ENCODE measurements around the gene DOCK8. TPM values are rescaled to one million over a fixed set of nuclear protein-coding genes. Genes with fewer than 3 reads are reported as not detected.

DOCK8 gene
- total and polyA plus RNA-seq, 2 donors from 2014 or later: 5.0 to 46.5 TPM

- Histone ChIP-seq H3K9me3 (ENCODE audit: control insufficient read depth in 2 of 3, insufficient read depth in 1 of 3, low read length in 3 of 3) (no peaks in the 10 kb centered on the region), H3K27me3 (ENCODE audit: control insufficient read depth, insufficient read depth, low read length) (no peaks in the 10 kb centered on the region), H3K4me1 (ENCODE audit: control insufficient read depth in 2 of 3, insufficient read depth in 2 of 3, low read depth in 1 of 3, low read length in 3 of 3) (no peaks in the 10 kb centered on the region), H3K4me3 (ENCODE audit: low read length in 3 of 3) (no peak overlapping the region), H3K27ac (ENCODE audit: low read depth in 2 of 2, low read length in 2 of 2) (no peak overlapping the region), H3K36me3 (ENCODE audit: control insufficient read depth in 2 of 3, insufficient read depth in 3 of 3, low read length in 3 of 3) (peaks cover 0 to 2% (median 0%) of the 10 kb centered on the region in 3 donors), H3K9ac (ENCODE audit: low read length in 3 of 3) (no peak overlapping the region)
- FAIRE-seq (no peak), DNase-seq (no peak)
- TF ChIP-seq CTCF (IDR thresholded peaks at IDR 0.05; ENCODE audit: borderline replicate concordance, extremely low read depth, insufficient read depth): no peak
- intact Hi-C loops (cut with DNase I): no loop called here
Measured at GRCh38 chr9:389159-389558, 174.5 kb downstream of the DOCK8 start.

GRCh38 chr9:389758-390157, 175.1 kb downstream of the DOCK8 start:
- DNase-seq (no peak), FAIRE-seq (no peak)
- H3K9ac ChIP-seq (ENCODE audit: low read length in 3 of 3): no peak overlapping the region
- no peak overlapping the region for H3K4me3 ChIP-seq (ENCODE audit: low read length in 3 of 3)
- peaks cover 0 to 2% (median 0%) of the 10 kb centered on the region in 3 donors for H3K36me3 ChIP-seq (ENCODE audit: control insufficient read depth in 2 of 3, insufficient read depth in 3 of 3, low read length in 3 of 3)
- no peak for TF ChIP-seq CTCF (IDR thresholded peaks at IDR 0.05; ENCODE audit: borderline replicate concordance, extremely low read depth, insufficient read depth)
- intact Hi-C loops (cut with DNase I): no loop called here
- no peaks in the 10 kb centered on the region for H3K27me3 ChIP-seq (ENCODE audit: control insufficient read depth, insufficient read depth, low read length)
- H3K27ac ChIP-seq (ENCODE audit: low read depth in 2 of 2, low read length in 2 of 2): no peak overlapping the region
- no peaks in the 10 kb centered on the region for H3K4me1 ChIP-seq (ENCODE audit: control insufficient read depth in 2 of 3, insufficient read depth in 2 of 3, low read depth in 1 of 3, low read length in 3 of 3)
- H3K9me3 ChIP-seq (ENCODE audit: control insufficient read depth in 2 of 3, insufficient read depth in 1 of 3, low read length in 3 of 3): no peaks in the 10 kb centered on the region

- Histone ChIP-seq H3K36me3 (ENCODE audit: control insufficient read depth in 2 of 3, insufficient read depth in 3 of 3, low read length in 3 of 3) (no peaks in the 10 kb centered on the region), H3K4me3 (ENCODE audit: low read length in 3 of 3) (no peak overlapping the region), H3K27me3 (ENCODE audit: control insufficient read depth, insufficient read depth, low read length) (no peaks in the 10 kb centered on the region), H3K4me1 (ENCODE audit: control insufficient read depth in 2 of 3, insufficient read depth in 2 of 3, low read depth in 1 of 3, low read length in 3 of 3) (no peaks in the 10 kb centered on the region), H3K9ac (ENCODE audit: low read length in 3 of 3) (no peak overlapping the region), H3K9me3 (ENCODE audit: control insufficient read depth in 2 of 3, insufficient read depth in 1 of 3, low read length in 3 of 3) (no peaks in the 10 kb centered on the region), H3K27ac (ENCODE audit: low read depth in 2 of 2, low read length in 2 of 2) (no peak overlapping the region)
- intact Hi-C loops (cut with DNase I): no loop called here
- FAIRE-seq (no peak), DNase-seq (no peak)
- no peak for TF ChIP-seq CTCF (IDR thresholded peaks at IDR 0.05; ENCODE audit: borderline replicate concordance, extremely low read depth, insufficient read depth)
Measured at GRCh38 chr9:392077-392804, 177.6 kb downstream of the DOCK8 start.
